ENCODE data around the gene PWP1. TPM values are rescaled to one million over a fixed set of nuclear protein-coding genes. Genes with fewer than 3 reads are reported as not detected.

PWP1 gene
- 10 to 100 TPM; 38.4 to 72.9 TPM for total RNA-seq

DNA sequence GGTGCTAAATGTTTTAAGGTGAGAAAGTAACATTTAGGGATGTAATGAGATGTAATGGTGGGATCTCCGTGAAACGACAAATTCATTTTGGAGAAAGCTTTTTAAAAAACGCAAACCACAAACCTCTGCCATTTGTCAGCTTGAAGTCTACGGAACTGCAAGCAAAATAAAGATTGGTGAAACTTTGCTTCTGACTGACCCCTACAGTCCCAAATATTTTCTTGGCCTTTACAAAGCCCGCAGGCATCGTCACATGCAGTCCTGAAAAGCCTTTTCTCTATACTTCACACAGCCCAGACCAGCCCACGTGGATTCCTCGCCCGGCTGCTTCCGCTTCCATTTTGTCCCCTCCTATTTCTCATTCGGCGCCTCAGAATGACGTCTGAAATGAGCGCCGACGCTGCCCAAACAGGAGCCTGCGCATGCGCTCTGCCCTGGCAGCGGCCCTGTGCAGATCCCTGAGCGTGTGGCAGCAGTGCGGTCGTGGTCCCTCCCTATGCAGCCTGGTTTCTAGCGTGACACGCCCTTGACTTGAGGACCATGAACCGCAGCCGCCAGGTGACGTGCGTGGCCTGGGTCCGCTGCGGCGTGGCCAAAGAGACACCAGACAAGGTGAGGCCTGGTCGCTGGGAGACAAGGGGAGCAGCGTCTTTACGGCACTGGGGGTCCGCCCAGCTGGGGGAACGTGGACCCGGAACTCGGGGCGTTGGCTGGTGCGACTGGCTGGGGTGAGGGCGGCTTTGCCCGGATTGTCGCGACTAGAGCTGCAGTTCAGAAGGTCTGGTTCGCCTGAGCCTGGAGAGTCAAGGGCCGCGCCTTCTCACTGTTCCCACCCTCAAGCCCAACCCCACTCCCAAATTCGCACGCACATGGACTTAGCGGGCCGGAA is at the start of gene PWP1:
PWP1 (plus strand) TSS at position 440 of the 889 bp plus-strand sequence; CDS start at position 541, 101 bp downstream.
- peak; percentile 93 for DNase-seq (ENCODE audit: low spot score)
- Histone ChIP-seq H3K9me3 (no peaks in the 10 kb centered on the region), H3K27ac (peak within 1 kb of the TSS; percentile 71 to 82), H3K27me3 (replicated peaks; ENCODE audit: insufficient read depth) (no peaks in the 10 kb centered on the region), H3K4me3 (peak within 1 kb of the TSS; percentile 72), H3K36me3 (peaks cover 21% of the 10 kb centered on the region), H3K4me1 (ENCODE audit: control insufficient read depth in 1 of 2, low read depth in 2 of 2) (peaks cover 6 to 17% of the 10 kb centered on the region in 2 donors)
- peak; percentile 96 for ATAC-seq (ENCODE audit: insufficient number of reproducible peaks, low FRiP score, low read depth)
- TF ChIP-seq, protein P1, sequence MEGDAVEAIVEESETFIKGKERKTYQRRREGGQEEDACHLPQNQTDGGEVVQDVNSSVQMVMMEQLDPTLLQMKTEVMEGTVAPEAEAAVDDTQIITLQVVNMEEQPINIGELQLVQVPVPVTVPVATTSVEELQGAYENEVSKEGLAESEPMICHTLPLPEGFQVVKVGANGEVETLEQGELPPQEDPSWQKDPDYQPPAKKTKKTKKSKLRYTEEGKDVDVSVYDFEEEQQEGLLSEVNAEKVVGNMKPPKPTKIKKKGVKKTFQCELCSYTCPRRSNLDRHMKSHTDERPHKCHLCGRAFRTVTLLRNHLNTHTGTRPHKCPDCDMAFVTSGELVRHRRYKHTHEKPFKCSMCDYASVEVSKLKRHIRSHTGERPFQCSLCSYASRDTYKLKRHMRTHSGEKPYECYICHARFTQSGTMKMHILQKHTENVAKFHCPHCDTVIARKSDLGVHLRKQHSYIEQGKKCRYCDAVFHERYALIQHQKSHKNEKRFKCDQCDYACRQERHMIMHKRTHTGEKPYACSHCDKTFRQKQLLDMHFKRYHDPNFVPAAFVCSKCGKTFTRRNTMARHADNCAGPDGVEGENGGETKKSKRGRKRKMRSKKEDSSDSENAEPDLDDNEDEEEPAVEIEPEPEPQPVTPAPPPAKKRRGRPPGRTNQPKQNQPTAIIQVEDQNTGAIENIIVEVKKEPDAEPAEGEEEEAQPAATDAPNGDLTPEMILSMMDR (IDR thresholded peaks at IDR 0.05): no peak

GRCh38 chr12:107641154-107641553 is 44.4 kb upstream of the PWP1 start:
- H3K4me3 ChIP-seq: no peak overlapping the region
- no peaks in the 10 kb centered on the region for H3K27me3 ChIP-seq (replicated peaks; ENCODE audit: insufficient read depth)
- ATAC-seq (ENCODE audit: insufficient number of reproducible peaks, low FRiP score, low read depth): no peak
- H3K4me1 ChIP-seq (ENCODE audit: control insufficient read depth in 1 of 2, low read depth in 2 of 2): no peaks in the 10 kb centered on the region
- no peaks in the 10 kb centered on the region for H3K9me3 ChIP-seq
- no peaks in the 10 kb centered on the region for H3K36me3 ChIP-seq
- no peak overlapping the region for H3K27ac ChIP-seq
- TF ChIP-seq, protein P1 (IDR thresholded peaks at IDR 0.05): no peak
- DNase-seq (ENCODE audit: low spot score): no peak

DNA sequence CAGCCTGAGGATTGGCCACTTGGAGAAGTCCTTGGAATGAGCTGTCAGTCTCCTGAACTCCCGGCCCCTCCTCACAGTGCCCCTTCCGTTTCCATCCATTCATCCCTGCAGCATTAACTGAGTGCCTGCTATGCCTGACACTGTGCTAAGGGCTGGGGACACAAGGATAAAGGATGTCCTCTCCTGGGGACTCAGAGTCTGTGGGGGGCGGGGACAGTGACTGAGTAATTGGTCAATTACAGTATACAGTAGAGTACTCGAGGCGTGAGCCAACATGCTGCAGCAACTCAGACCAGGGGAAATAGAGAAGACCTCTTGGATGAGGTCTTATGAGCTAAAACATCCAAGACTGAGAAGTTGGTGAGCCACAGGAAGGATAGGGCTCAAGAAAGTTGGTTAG is 43.4 kb upstream of the PWP1 start:
- Histone ChIP-seq H3K27me3 (replicated peaks; ENCODE audit: insufficient read depth) (no peaks in the 10 kb centered on the region), H3K4me3 (no peak overlapping the region), H3K9me3 (no peaks in the 10 kb centered on the region), H3K36me3 (no peaks in the 10 kb centered on the region), H3K27ac (no peak overlapping the region), H3K4me1 (ENCODE audit: control insufficient read depth in 1 of 2, low read depth in 2 of 2) (no peaks in the 10 kb centered on the region)
- no peak for ATAC-seq (ENCODE audit: insufficient number of reproducible peaks, low FRiP score, low read depth)
- TF ChIP-seq, protein P1 (IDR thresholded peaks at IDR 0.05): no peak
- no peak for DNase-seq (ENCODE audit: low spot score)

- Histone ChIP-seq H3K4me3 (no peak overlapping the region), H3K36me3 (no peaks in the 10 kb centered on the region), H3K4me1 (ENCODE audit: control insufficient read depth in 1 of 2, low read depth in 2 of 2) (no peaks in the 10 kb centered on the region), H3K27me3 (replicated peaks; ENCODE audit: insufficient read depth) (no peaks in the 10 kb centered on the region), H3K27ac (no peak overlapping the region), H3K9me3 (no peaks in the 10 kb centered on the region)
- TF ChIP-seq, protein P1 (IDR thresholded peaks at IDR 0.05): no peak
- ATAC-seq (ENCODE audit: insufficient number of reproducible peaks, low FRiP score, low read depth) (no peak), DNase-seq (ENCODE audit: low spot score) (no peak)
Observed at GRCh38 chr12:107645630-107646333, 39.8 kb upstream of the PWP1 start.

GRCh38 chr12:107646436-107646835 is 39.2 kb upstream of the PWP1 start:
- Histone ChIP-seq H3K27ac (no peak overlapping the region), H3K9me3 (no peaks in the 10 kb centered on the region), H3K4me1 (ENCODE audit: control insufficient read depth in 1 of 2, low read depth in 2 of 2) (no peaks in the 10 kb centered on the region), H3K27me3 (replicated peaks; ENCODE audit: insufficient read depth) (no peaks in the 10 kb centered on the region), H3K36me3 (no peaks in the 10 kb centered on the region), H3K4me3 (no peak overlapping the region)
- DNase-seq (ENCODE audit: low spot score) (no peak), ATAC-seq (ENCODE audit: insufficient number of reproducible peaks, low FRiP score, low read depth) (no peak)
- TF ChIP-seq, protein P1 (IDR thresholded peaks at IDR 0.05): no peak
